ENCODE results near the gene GIMAP8.

The GIMAP8 gene

GRCh38 chr7:150428671-150429451 lies 21.6 kb upstream of the GIMAP8 start:
- peak; percentile 23 to 84 for DNase-seq (ENCODE audit: low read depth in 1 of 2, low spot score in 1 of 2)
- H3K27me3 ChIP-seq (ENCODE audit: insufficient read depth, poor library complexity, severe bottlenecking): no peaks in the 10 kb centered on the region
- no peak overlapping the region for H3K4me3 ChIP-seq (replicated peaks; ENCODE audit: insufficient read depth, low read length)
- peak overlapping the region; percentile 60 for H3K27ac ChIP-seq (replicated peaks)
- TF ChIP-seq REST (IDR thresholded peaks at IDR 0.05; ENCODE audit: insufficient replicate concordance, low read depth) (no peak), POLR2AphosphoS5 (IDR thresholded peaks at IDR 0.05; ENCODE audit: low read depth) (peak; percentile 85), GABPA (IDR thresholded peaks at IDR 0.05; ENCODE audit: low read depth) (no peak), SPI1 (IDR thresholded peaks at IDR 0.05; ENCODE audit: borderline replicate concordance, low read depth) (peak; percentile 63; the same call in 1 of the 2 replicates)

- Histone ChIP-seq H3K27me3 (ENCODE audit: insufficient read depth, poor library complexity, severe bottlenecking) (no peaks in the 10 kb centered on the region), H3K4me3 (replicated peaks; ENCODE audit: insufficient read depth, low read length) (no peak overlapping the region), H3K27ac (replicated peaks) (no peak overlapping the region)
- no peak for DNase-seq (ENCODE audit: low read depth in 1 of 2, low spot score in 1 of 2)
- TF ChIP-seq REST (IDR thresholded peaks at IDR 0.05; ENCODE audit: insufficient replicate concordance, low read depth): no peak
- TF ChIP-seq SPI1 (IDR thresholded peaks at IDR 0.05; ENCODE audit: borderline replicate concordance, low read depth): no peak
- TF ChIP-seq CTCF (IDR thresholded peaks at IDR 0.05; ENCODE audit: insufficient read depth, low read length): no peak
- no peak for TF ChIP-seq POLR2AphosphoS5 (IDR thresholded peaks at IDR 0.05; ENCODE audit: low read depth)
- TF ChIP-seq GABPA (IDR thresholded peaks at IDR 0.05; ENCODE audit: low read depth): no peak
Observed at GRCh38 chr7:150429699-150430098, 20.7 kb upstream of the GIMAP8 start.

- TF ChIP-seq POLR2AphosphoS5 (IDR thresholded peaks at IDR 0.05; ENCODE audit: low read depth): no peak
- no peak for TF ChIP-seq SPI1 (IDR thresholded peaks at IDR 0.05; ENCODE audit: borderline replicate concordance, low read depth)
- TF ChIP-seq GABPA (IDR thresholded peaks at IDR 0.05; ENCODE audit: low read depth): no peak
- TF ChIP-seq CTCF (IDR thresholded peaks at IDR 0.05; ENCODE audit: insufficient read depth, low read length): no peak
- no peak for TF ChIP-seq REST (IDR thresholded peaks at IDR 0.05; ENCODE audit: insufficient replicate concordance, low read depth)
- DNase-seq (ENCODE audit: low read depth in 1 of 2, low spot score in 1 of 2): no peak
Observed at GRCh38 chr7:150430465-150431085, 19.9 kb upstream of the GIMAP8 start.

More at GRCh38 chr7:150430465-150431085, 19.9 kb upstream of the GIMAP8 start:
- no peak overlapping the region for H3K27ac ChIP-seq (replicated peaks)
- no peaks in the 10 kb centered on the region for H3K27me3 ChIP-seq (ENCODE audit: insufficient read depth, poor library complexity, severe bottlenecking)
- H3K4me3 ChIP-seq (replicated peaks; ENCODE audit: insufficient read depth, low read length): no peak overlapping the region
